Ishikawa (cell line): ENCODE results near the gene ARNT2.
A peak's percentile ranks its signal among the peaks of the same experiment; 100 is the strongest.

Experiments
- CEBPB ChIP-seq: IDR thresholded peaks from 2 replicates; pipeline ENCODE4 v1.6.1; 2012
- CREB1 ChIP-seq: IDR thresholded peaks from 2 replicates; pipeline ENCODE4 v1.6.1; 2012; ENCODE audit warnings: low read depth
- EGR1 ChIP-seq: IDR thresholded peaks from 2 replicates; pipeline ENCODE4 v1.6.1; 2012
- EP300 ChIP-seq: IDR thresholded peaks from 2 replicates; pipeline ENCODE4 v1.6.1; 2012; ENCODE audit warnings: borderline replicate concordance
- FOXM1 ChIP-seq: IDR thresholded peaks from 2 replicates; pipeline ENCODE4 v1.6.1; 2012; ENCODE audit warnings: low read depth, borderline replicate concordance
- MAX ChIP-seq: IDR thresholded peaks from 2 replicates; pipeline ENCODE4 v1.6.1; 2012
- NFIC ChIP-seq: IDR thresholded peaks from 2 replicates; pipeline ENCODE4 v1.6.1; 2012
- RAD21 ChIP-seq: IDR thresholded peaks from 2 replicates; pipeline ENCODE4 v1.6.1; 2012; ENCODE audit warnings: low read depth
- REST ChIP-seq: IDR thresholded peaks from 2 replicates; pipeline ENCODE4 v1.6.1; 2012; ENCODE audit warnings: low read depth, mild to moderate bottlenecking
- TAF1 ChIP-seq: IDR thresholded peaks from 2 replicates; pipeline ENCODE4 v1.6.1; 2012; ENCODE audit warnings: low read depth, mild to moderate bottlenecking
- TCF12 ChIP-seq: IDR thresholded peaks from 2 replicates; pipeline ENCODE4 v1.6.1; 2012; ENCODE audit warnings: low read depth
- TEAD4 ChIP-seq: IDR thresholded peaks from 2 replicates; pipeline ENCODE4 v1.6.1; 2012
- USF1 ChIP-seq: IDR thresholded peaks from 2 replicates; pipeline ENCODE4 v1.6.1; 2012
- YY1 ChIP-seq: IDR thresholded peaks from 2 replicates; pipeline ENCODE4 v1.6.1; 2012; ENCODE audit warnings: low read depth
- ZBTB7A ChIP-seq: IDR thresholded peaks from 2 replicates; pipeline ENCODE4 v1.6.1; 2012; ENCODE audit warnings: low read depth

Gene ARNT2

GRCh38 chr15:80476036-80476435 lies 71.9 kb downstream of the ARNT2 start:
- TF ChIP-seq NFIC (no peak), CEBPB (peak; percentile 3; the same call in 1 of the 2 replicates)

GRCh38 chr15:80478075-80478474 lies 73.9 kb downstream of the ARNT2 start:
- TF ChIP-seq FOXM1 (no peak), USF1 (no peak), CEBPB (no peak), TAF1 (no peak), NFIC (no peak), ZBTB7A (no peak), MAX (no peak), CREB1 (no peak), TEAD4 (no peak), TCF12 (no peak), EGR1 (no peak), YY1 (no peak), RAD21 (no peak), REST (no peak), EP300 (no peak)

- TF ChIP-seq CREB1 = no peak
- TF ChIP-seq NFIC = no peak
- TF ChIP-seq RAD21 = no peak
- no peak for TF ChIP-seq REST
- no peak for TF ChIP-seq FOXM1
- no peak for TF ChIP-seq ZBTB7A
- no peak for TF ChIP-seq MAX
- TF ChIP-seq TAF1 = no peak
- no peak for TF ChIP-seq TEAD4
- TF ChIP-seq CEBPB = no peak
- no peak for TF ChIP-seq YY1
- no peak for TF ChIP-seq EP300
- TF ChIP-seq TCF12 = no peak
- no peak for TF ChIP-seq USF1
Measured at GRCh38 chr15:80479191-80479590, 75.0 kb downstream of the ARNT2 start.

GRCh38 chr15:80480171-80480811 lies 76.1 kb downstream of the ARNT2 start:
- TF ChIP-seq TEAD4 (peak; percentile 59; the same call in 1 of the 2 replicates), YY1 (no peak), FOXM1 (0 out of 2 replicates have a peak, but pooled peaks have one; percentile 30), MAX (peak; percentile 55; the same call in 1 of the 2 replicates), RAD21 (no peak), EP300 (peak; percentile 87), NFIC (peak; percentile 23; the same call in 1 of the 2 replicates), TCF12 (peak; percentile 81), REST (peak; percentile 37)
